ENCODE data around the gene TLK1.
"Not testable (repeated sequence)": the region's sequence is repeated elsewhere in the genome, so short reads cannot be mapped to it uniquely, and the experiment has no call there.

Gene TLK1

GRCh38 chr2:171086352-171087290 lies 74.1 kb downstream of the TLK1 start:
- DNase-seq (ENCODE audit: low read depth in 2 of 3, low spot score in 2 of 3) = no peak

GRCh38 chr2:171084128-171084527 lies 76.6 kb downstream of the TLK1 start:
- no peak for DNase-seq (ENCODE audit: low read depth in 2 of 3, low spot score in 2 of 3)

GRCh38 chr2:171083451-171083850 lies 77.2 kb downstream of the TLK1 start:
- DNase-seq (ENCODE audit: low read depth in 2 of 3, low spot score in 2 of 3) = no peak

GRCh38 chr2:171081649-171082111 lies 79.0 kb downstream of the TLK1 start:
- no peak for DNase-seq (ENCODE audit: low read depth in 2 of 3, low spot score in 2 of 3)

- no peak for DNase-seq (ENCODE audit: low read depth in 2 of 3, low spot score in 2 of 3)
Measured at GRCh38 chr2:171080607-171081006, 80.1 kb downstream of the TLK1 start.

GRCh38 chr2:171076422-171076821 lies 84.3 kb downstream of the TLK1 start:
- DNase-seq (ENCODE audit: low read depth in 2 of 3, low spot score in 2 of 3) = not testable (repeated sequence)

- DNase-seq (ENCODE audit: low read depth in 2 of 3, low spot score in 2 of 3) = no peak
Measured at GRCh38 chr2:171072164-171072563, 88.5 kb downstream of the TLK1 start.

- no peak for DNase-seq (ENCODE audit: low read depth in 2 of 3, low spot score in 2 of 3)
Measured at GRCh38 chr2:171069286-171069956, 91.3 kb downstream of the TLK1 start.

GRCh38 chr2:171066110-171066509 lies 94.6 kb downstream of the TLK1 start:
- DNase-seq (ENCODE audit: low read depth in 2 of 3, low spot score in 2 of 3) = no peak

- DNase-seq (ENCODE audit: low read depth in 2 of 3, low spot score in 2 of 3) = no peak
Measured at GRCh38 chr2:171057575-171057974, 103.1 kb downstream of the TLK1 start.

GRCh38 chr2:171056307-171056706 lies 104.4 kb downstream of the TLK1 start:
- DNase-seq (ENCODE audit: low read depth in 2 of 3, low spot score in 2 of 3) = no peak

- no peak for DNase-seq (ENCODE audit: low read depth in 2 of 3, low spot score in 2 of 3)
Measured at GRCh38 chr2:171049691-171050090, 111.0 kb downstream of the TLK1 start.

GRCh38 chr2:171046048-171046560 lies 114.6 kb downstream of the TLK1 start:
- DNase-seq (ENCODE audit: low read depth in 2 of 3, low spot score in 2 of 3) = no peak

GRCh38 chr2:171044416-171044815 lies 116.3 kb downstream of the TLK1 start:
- no peak for DNase-seq (ENCODE audit: low read depth in 2 of 3, low spot score in 2 of 3)

GRCh38 chr2:171042253-171042969 lies 118.3 kb downstream of the TLK1 start:
- DNase-seq (ENCODE audit: low read depth in 2 of 3, low spot score in 2 of 3) = no peak

- no peak for DNase-seq (ENCODE audit: low read depth in 2 of 3, low spot score in 2 of 3)
Measured at GRCh38 chr2:171036532-171036931, 124.2 kb downstream of the TLK1 start.

GRCh38 chr2:171034315-171034714 lies 126.4 kb downstream of the TLK1 start:
- no peak for DNase-seq (ENCODE audit: low read depth in 2 of 3, low spot score in 2 of 3)

GRCh38 chr2:171025214-171025613 lies 135.5 kb downstream of the TLK1 start:
- DNase-seq (ENCODE audit: low read depth in 2 of 3, low spot score in 2 of 3) = no peak

GRCh38 chr2:171018522-171018921 lies 142.2 kb downstream of the TLK1 start:
- DNase-seq (ENCODE audit: low read depth in 2 of 3, low spot score in 2 of 3) = no peak

GRCh38 chr2:171016125-171016524 lies 144.6 kb downstream of the TLK1 start:
- no peak for DNase-seq (ENCODE audit: low read depth in 2 of 3, low spot score in 2 of 3)

GRCh38 chr2:171013851-171014250 lies 146.8 kb downstream of the TLK1 start:
- DNase-seq (ENCODE audit: low read depth in 2 of 3, low spot score in 2 of 3) = no peak

Measured in activated CD8-positive, alpha-beta memory T cell treated with anti-CD3 and anti-CD28 coated beads for 48 hours (primary cell).